Heart right ventricle (tissue), 16 donors: Measurements from ENCODE around the gene APOL1. TPM values are rescaled to one million over a fixed set of nuclear protein-coding genes. Genes with fewer than 3 reads are reported as not detected.

ENCODE experiments used
- ATAC-seq, 8 donors: fragments of 200-7000 bp; cut with Tn5 transposase; one replicate each; pipeline ENCODE4 v1.9.1; 2020; ENCODE audit warnings: mild to moderate bottlenecking in 8 of 8, moderate library complexity in 8 of 8, moderate number of reproducible peaks in 1 of 8
- DNase-seq, 2 donors: peaks; one replicate each; pipeline ENCODE4 v3.0.0-alpha.2; 2020
- H3K27ac ChIP-seq, 10 donors: fragments of 200-600 bp; sonication (generic) in 2 of 10; one replicate each; pipeline versions ENCODE4 v1.5.0 to v1.8.0; 2020 to 2022; ENCODE audit warnings: mild to moderate bottlenecking in 3 of 10
- H3K27me3 ChIP-seq, 7 donors: fragments of 200-600 bp; one replicate each; pipeline ENCODE4 v1.8.0; 2021 to 2022; ENCODE audit warnings: mild to moderate bottlenecking in 2 of 7
- H3K36me3 ChIP-seq, 9 donors: fragments of 200-600 bp; sonication (generic) in 1 of 9; one replicate each; pipeline versions ENCODE4 v1.5.0 to v1.8.0; 2020 to 2022; ENCODE audit warnings: mild to moderate bottlenecking in 2 of 9
- H3K4me1 ChIP-seq, 9 donors: fragments of 200-600 bp; sonication (generic) in 1 of 9; one replicate each; pipeline versions ENCODE4 v1.5.0 to v1.8.0; 2020 to 2022; ENCODE audit warnings: mild to moderate bottlenecking in 4 of 9
- H3K4me3 ChIP-seq, 10 donors: fragments of 200-600 bp; sonication (generic) in 2 of 10; one replicate each; pipeline versions ENCODE4 v1.5.0 to v1.8.0; 2020 to 2022; ENCODE audit warnings: mild to moderate bottlenecking in 7 of 10, moderate library complexity in 2 of 10
- H3K9me3 ChIP-seq, 11 donors: fragments of 200-600 bp in 10 of 11; sonication (generic) in 2 of 11; one replicate each; pipeline versions ENCODE4 v1.5.0 to v1.8.0; 2013 to 2022; ENCODE audit warnings: mild to moderate bottlenecking in 2 of 11, control low read depth in 1 of 11, moderate library complexity in 1 of 11
- CTCF ChIP-seq, 9 donors: fragments of 200-600 bp; sonication (generic) in 2 of 9; IDR thresholded peaks; one replicate each; pipeline versions ENCODE4 v1.5.0 to v1.8.0; 2021 to 2022; ENCODE audit warnings: antibody characterized with exemption in 9 of 9, mild to moderate bottlenecking in 5 of 9, moderate library complexity in 1 of 9
- WGBS, 2 donors: extraction: QIAGEN DNeasy Blood & Tissue Kit; methylation state at CpG; one replicate each; pipeline ENCODE4 v1.1.7; 2013; ENCODE audit warnings: inconsistent platforms in 1 of 2; 5-methylcytosine and 5-hydroxymethylcytosine counted together
- intact Hi-C, 10 donors: fragments of 100-400 bp; cut with DNase I; formaldehyde crosslinking; loops; one replicate each; pipeline versions ENCODE4 v1.11.1 to v1.14.2; 2022
- microRNA-seq, 2 donors: library from miRNA; unstranded; fragments of <30 nt; microRNA quantifications; one replicate each; pipeline ENCODE4 v1.2.0, GENCODE V29; 2021
- polyA plus RNA-seq, 2 donors: library from polyadenylated mRNA; stranded (reverse); fragments of 200-250 nt; gene quantifications; one replicate each; pipeline ENCODE4 v1.2.3, GENCODE V29; 2013
- total RNA-seq, 10 donors: library from RNA; stranded (reverse); fragmentation: NEBNext Ultra II Directional in 3 of 10; extraction: Animal tissue kit (Norgen Biotek cat#: 25700) in 3 of 10; gene quantifications; one replicate each; pipeline versions ENCODE4 v1.2.1 to v1.2.4, GENCODE V29; 2021 to 2023
- donor health status: Arrhythmogenic right ventricular cardiomyopathy.
- donor health status: ischemic (EF 13 %, LVEDD 7.1; RV severe dilation, severe dysfunction).
- donor health status: healthy with polysubstance abuse.
- donor health status: DM: no; HTN: yes; CAD: no.
- donor health status: DM: no; HTN: no; CAD: no.
- donor health status: ischemic (EF 25% LVEDD 6.9; RV normal size, moderate dysfunction).
- donor health status: ischemic (EF 25% LVEDD 5.7; RV mildly dilated, moderate dysfunction).
- donor health status: healthy.
- donor health status: DM: yes; HTN: yes; CAD: no.
- donor health status: Ischemic cardiomyopathy.
- donor health status: ischemic (EF 35%, LVEDD 5.7; RV mildly dilated, moderate dysfunction).
- donor health status: nonischemic (EF 11% LVEDD 7.7; RV severe dilation, severe dysfunction).
- donor health status: DM: yes; HTN: yes; CAD: no.
- donor health status: PGD.
- donor health status: ischemic (EF 29% LVEDD 5.4; RV normal size, mild dysfunction).
- donor health status: nonischemic (EF 23%, LVEDD 6.1; RV moderate dilation, normal function).

Gene APOL1
- total and polyA plus RNA-seq, 12 donors = 9.8 to 121 (median 17.5) TPM

GRCh38 chr22:36316419-36316818, 63.5 kb downstream of the APOL1 start:
- no peak overlapping the region for H3K4me3 ChIP-seq
- no peaks in the 10 kb centered on the region for H3K9me3 ChIP-seq
- TF ChIP-seq CTCF (IDR thresholded peaks at IDR 0.05) = no peak
- 95% methylated on average over 14 of the region's 14 CpGs for WGBS, 2 donors
- H3K27me3 ChIP-seq = no peaks in the 10 kb centered on the region
- ATAC-seq = no peak
- H3K27ac ChIP-seq = peak overlapping the region in 1 of 10 donors; percentile 2
- peaks cover 20 to 100% (median 95%) of the 10 kb centered on the region in 9 donors for H3K36me3 ChIP-seq
- no peak for DNase-seq
- peaks cover 0 to 41% (median 17%) of the 10 kb centered on the region in 9 donors for H3K4me1 ChIP-seq
- intact Hi-C loops = no loop called here

Small RNA genes within 50 kb of the gene (microRNA-seq; reads per million reads assigned to microRNA genes)
- gene MIR6819 = 0 to 0.51 reads per million in 2 donors

Other genes starting within 250 kb of the APOL1 start
- gene RBFOX2, start 224.3 kb upstream of the APOL1 start, total RNA-seq = 100 to 1,000 TPM in 4 of 10 donors, 10 to 100 TPM in 6; 68.3 to 105 (median 95.0) TPM
- gene RBFOX2, start 224.3 kb upstream of the APOL1 start, polyA plus RNA-seq = 10 to 100 TPM; 18.0 to 36.0 TPM
- 10 to 100 TPM; 17.1 to 65.9 (median 24.6) TPM for gene APOL3, start 92.4 kb upstream of the APOL1 start, total RNA-seq
- gene APOL3, start 92.4 kb upstream of the APOL1 start, polyA plus RNA-seq = 10 to 100 TPM; 24.0 to 37.3 TPM
- 10 to 100 TPM in 2 of 10 donors, 1 to 10 TPM in 7, not detected in 1; 1.6 to 22.6 (median 4.9) TPM for gene APOL4, start 51.3 kb upstream of the APOL1 start, total RNA-seq
- 1 to 10 TPM; 3.6 to 4.2 TPM for gene APOL4, start 51.3 kb upstream of the APOL1 start, polyA plus RNA-seq
- gene APOL2, start 13.6 kb upstream of the APOL1 start, total RNA-seq = 100 to 1,000 TPM in 1 of 10 donors, 10 to 100 TPM in 9; 30.9 to 215 (median 53.3) TPM
- 10 to 100 TPM; 28.6 to 55.5 TPM for gene APOL2, start 13.6 kb upstream of the APOL1 start, polyA plus RNA-seq
- gene MYH9, start 134.8 kb downstream of the APOL1 start, total RNA-seq = 100 to 1,000 TPM; 132 to 345 (median 189) TPM
- gene MYH9, start 134.8 kb downstream of the APOL1 start, polyA plus RNA-seq = 100 to 1,000 TPM; 134 to 243 TPM
- 100 to 1,000 TPM; 107 to 142 (median 122) TPM for gene TXN2, start 228.5 kb downstream of the APOL1 start, total RNA-seq
- 100 to 1,000 TPM; 103 to 155 TPM for gene TXN2, start 228.5 kb downstream of the APOL1 start, polyA plus RNA-seq